Stimulated activated naive CD8-positive, alpha-beta T cell treated with anti-CD3 and anti-CD28 coated beads, Interleukin-15, Interleukin-2, amounts not matched to agents 100 U/mL and 50 U/mL, for 24 hours (primary cell): ENCODE measurements around the gene PLD1.
"Not testable (repeated sequence)": the region's sequence is repeated elsewhere in the genome, so short reads cannot be mapped to it uniquely, and the experiment has no call there.

ENCODE experiments used
- ATAC-seq: fragments of 150-1000 bp; cut with Tn5 transposase; one replicate; pipeline ENCODE4 v1.10.0; 2021
- DNase-seq: peaks from one replicate; pipeline ENCODE4 v3.0.0; 2021

The PLD1 gene

GRCh38 chr3:171770689-171771620, 39.3 kb downstream of the PLD1 start:
- no peak for ATAC-seq
- no peak for DNase-seq

- no peak for ATAC-seq
- DNase-seq = no peak
Observed at GRCh38 chr3:171769461-171769860, 40.8 kb downstream of the PLD1 start.

GRCh38 chr3:171768986-171769385, 41.3 kb downstream of the PLD1 start:
- DNase-seq (no peak), ATAC-seq (no peak)

GRCh38 chr3:171768281-171768900, 41.9 kb downstream of the PLD1 start:
- no peak for DNase-seq
- no peak for ATAC-seq

GRCh38 chr3:171765511-171765887, 44.8 kb downstream of the PLD1 start:
- ATAC-seq = no peak
- no peak for DNase-seq

- DNase-seq (no peak), ATAC-seq (no peak)
Observed at GRCh38 chr3:171763392-171763791, 46.9 kb downstream of the PLD1 start.

- ATAC-seq (no peak), DNase-seq (no peak)
Observed at GRCh38 chr3:171760477-171760876, 49.8 kb downstream of the PLD1 start.

- ATAC-seq (no peak), DNase-seq (no peak)
Observed at GRCh38 chr3:171758109-171758508, 52.2 kb downstream of the PLD1 start.

- ATAC-seq (no peak), DNase-seq (no peak)
Observed at GRCh38 chr3:171757361-171758034, 52.8 kb downstream of the PLD1 start.

GRCh38 chr3:171755656-171756055, 54.6 kb downstream of the PLD1 start:
- no peak for ATAC-seq
- DNase-seq = no peak

- ATAC-seq (no peak), DNase-seq (no peak)
Observed at GRCh38 chr3:171755015-171755589, 55.2 kb downstream of the PLD1 start.

- ATAC-seq = peak; percentile 79
Observed at GRCh38 chr3:171753665-171754408, 56.4 kb downstream of the PLD1 start.

GRCh38 chr3:171753025-171753472, 57.2 kb downstream of the PLD1 start:
- ATAC-seq = no peak
- no peak for DNase-seq

More at GRCh38 chr3:171753665-171754408, 56.4 kb downstream of the PLD1 start:
- no peak for DNase-seq

- ATAC-seq (no peak), DNase-seq (no peak)
Observed at GRCh38 chr3:171752329-171752728, 58.0 kb downstream of the PLD1 start.

- no peak for ATAC-seq
Observed at GRCh38 chr3:171749124-171749523, 61.2 kb downstream of the PLD1 start.

GRCh38 chr3:171748064-171748924, 62.0 kb downstream of the PLD1 start:
- ATAC-seq = no peak
- DNase-seq = no peak

More at GRCh38 chr3:171749124-171749523, 61.2 kb downstream of the PLD1 start:
- no peak for DNase-seq

GRCh38 chr3:171747223-171747920, 62.9 kb downstream of the PLD1 start:
- no peak for ATAC-seq
- DNase-seq = no peak

- ATAC-seq, DNase-seq: not testable (repeated sequence)
Observed at GRCh38 chr3:171746320-171747222, 63.7 kb downstream of the PLD1 start.
